HepG2 (cell line): ENCODE data around the gene AKR1C2. TPM values are rescaled to one million over a fixed set of nuclear protein-coding genes. Genes with fewer than 3 reads are reported as not detected.
A peak's percentile ranks its signal among the peaks of the same experiment; 100 is the strongest.

ENCODE experiments used
- AHR ChIP-seq: IDR thresholded peaks from 2 replicates; pipeline ENCODE4 v1.6.1; 2018; ENCODE audit warnings: missing genetic modification reagents, missing compliant biosample characterization
- HDAC1 ChIP-seq: sonication (generic); formaldehyde crosslinking; IDR thresholded peaks from 2 replicates; pipeline ENCODE4 v1.5.1; 2020; ENCODE audit warnings: mild to moderate bottlenecking, missing genetic modification reagents
- KDM6A ChIP-seq: IDR thresholded peaks from 2 replicates; pipeline ENCODE4 v1.6.1; 2016; ENCODE audit warnings: low read depth
- NR2F2 ChIP-seq: IDR thresholded peaks from 2 replicates; pipeline ENCODE4 v1.6.1; 2012; ENCODE audit warnings: low read depth, inconsistent platforms, borderline replicate concordance
- SOX5 ChIP-seq: IDR thresholded peaks from 2 replicates; pipeline ENCODE4 v1.6.1; 2016; ENCODE audit warnings: borderline replicate concordance
- TP53 ChIP-seq: sonication (generic); formaldehyde crosslinking; conservative IDR thresholded peaks from 2 replicates; pipeline ENCODE4 v1.4.0; 2020; ENCODE audit warnings: missing genetic modification reagents
- ZFP36L1 ChIP-seq: sonication (generic); formaldehyde crosslinking; IDR thresholded peaks from 2 replicates; pipeline ENCODE4 v1.8.0; 2022; ENCODE audit warnings: mild to moderate bottlenecking, missing genetic modification reagents, moderate library complexity
- ZNF274 ChIP-seq: sonication (generic); formaldehyde crosslinking; IDR thresholded peaks from 2 replicates; pipeline ENCODE4 v1.5.1; 2020; ENCODE audit warnings: mild to moderate bottlenecking, missing genetic modification reagents
- ZNF296 ChIP-seq: sonication (generic); formaldehyde crosslinking; conservative IDR thresholded peaks from 2 replicates; pipeline ENCODE4 v1.5.0; 2020; ENCODE audit warnings: mild to moderate bottlenecking, missing genetic modification reagents
- polyA plus RNA-seq, 8 experiments: library from polyadenylated mRNA; depleted of rRNA in 3 of 8; stranded (reverse) in 7 of 8; unstranded in 1 of 8; fragments of >200 nt; fragmentation: Illumina TruSeq in 4 of 8; extraction: Trizol in 4 of 8; gene quantifications; 2 replicates each; pipeline versions ENCODE4 v1.2.1 to v1.2.3, GENCODE V29; 2011 to 2016; ENCODE audit warnings: low read depth in 4 of 8, missing spikeins in 1 of 8, mixed read lengths in 1 of 8; ENCODE audit not compliant: insufficient read depth in 1 of 8
- total RNA-seq, 5 experiments: library from RNA; depleted of rRNA; stranded (reverse); fragments of >200 nt; fragmentation: Illumina TruSeq; extraction: Trizol; gene quantifications; 2 replicates each; pipeline ENCODE4 v1.2.3, GENCODE V29; 2016; ENCODE audit warnings: low read depth in 1 of 5
- TF ChIP-seq, protein P1 (sequence below): sonication (generic); formaldehyde crosslinking; IDR thresholded peaks from 2 replicates; pipeline ENCODE4 v1.5.1; 2020; ENCODE audit warnings: mild to moderate bottlenecking, missing genetic modification reagents
- TF ChIP-seq, protein P2 (sequence below): sonication (generic); formaldehyde crosslinking; IDR thresholded peaks from 2 replicates; pipeline ENCODE4 v1.4.0; 2020; ENCODE audit warnings: missing genetic modification reagents, borderline replicate concordance
- TF ChIP-seq, protein P3 (sequence below): IDR thresholded peaks from 2 replicates; pipeline ENCODE4 v1.6.1; 2016; ENCODE audit warnings: low read depth
- TF ChIP-seq, protein P4 (sequence below): sonication (generic); IDR thresholded peaks from 2 replicates; pipeline ENCODE4 v1.6.1; 2016; ENCODE audit warnings: low read depth, borderline replicate concordance
- TF ChIP-seq, protein P5 (sequence below): sonication (generic); formaldehyde crosslinking; IDR thresholded peaks from 2 replicates; pipeline ENCODE4 v1.9.0; 2022; ENCODE audit warnings: missing genetic modification reagents, mild to moderate bottlenecking, borderline replicate concordance
- TF ChIP-seq, protein P6 (sequence below): sonication (generic); formaldehyde crosslinking; IDR thresholded peaks from 2 replicates; pipeline ENCODE4 v1.8.0; 2022; ENCODE audit warnings: missing genetic modification reagents, low read depth, mild to moderate bottlenecking, borderline replicate concordance

Gene AKR1C2
- total and polyA plus RNA-seq, 2 of the 13 experiments (the other 11 are each of a cell fraction or from before 2014, with no cell fraction given) = 140 to 900 TPM

DNA sequence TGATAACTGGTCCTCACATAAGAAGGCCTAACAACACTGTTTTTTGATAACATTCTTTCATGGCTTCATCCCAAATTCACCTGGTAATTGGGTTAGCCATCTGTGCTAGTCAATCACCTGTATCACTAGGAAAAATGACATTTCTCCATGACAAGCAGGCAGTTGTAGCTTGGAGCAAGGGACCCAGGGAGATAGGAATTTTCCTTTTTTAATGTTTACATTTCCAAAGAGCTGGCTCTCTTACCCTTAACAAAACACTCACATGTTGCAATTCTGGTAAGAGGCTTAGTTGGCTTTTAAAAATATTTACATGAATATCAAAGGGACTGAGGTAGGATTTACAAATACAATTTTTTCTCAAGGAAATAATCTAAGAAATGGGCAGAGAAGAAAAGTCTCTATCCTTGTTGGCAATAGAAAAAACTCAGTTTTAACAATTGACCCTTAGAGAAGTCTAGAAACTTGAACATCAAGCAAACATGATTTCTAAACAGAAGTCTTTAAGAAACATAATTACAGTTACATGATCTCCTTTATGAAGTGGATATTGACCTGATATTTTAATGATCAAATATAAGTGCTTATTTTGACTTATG is 56.5 kb downstream of the AKR1C2 start (continued):
- TF ChIP-seq, protein P1, sequence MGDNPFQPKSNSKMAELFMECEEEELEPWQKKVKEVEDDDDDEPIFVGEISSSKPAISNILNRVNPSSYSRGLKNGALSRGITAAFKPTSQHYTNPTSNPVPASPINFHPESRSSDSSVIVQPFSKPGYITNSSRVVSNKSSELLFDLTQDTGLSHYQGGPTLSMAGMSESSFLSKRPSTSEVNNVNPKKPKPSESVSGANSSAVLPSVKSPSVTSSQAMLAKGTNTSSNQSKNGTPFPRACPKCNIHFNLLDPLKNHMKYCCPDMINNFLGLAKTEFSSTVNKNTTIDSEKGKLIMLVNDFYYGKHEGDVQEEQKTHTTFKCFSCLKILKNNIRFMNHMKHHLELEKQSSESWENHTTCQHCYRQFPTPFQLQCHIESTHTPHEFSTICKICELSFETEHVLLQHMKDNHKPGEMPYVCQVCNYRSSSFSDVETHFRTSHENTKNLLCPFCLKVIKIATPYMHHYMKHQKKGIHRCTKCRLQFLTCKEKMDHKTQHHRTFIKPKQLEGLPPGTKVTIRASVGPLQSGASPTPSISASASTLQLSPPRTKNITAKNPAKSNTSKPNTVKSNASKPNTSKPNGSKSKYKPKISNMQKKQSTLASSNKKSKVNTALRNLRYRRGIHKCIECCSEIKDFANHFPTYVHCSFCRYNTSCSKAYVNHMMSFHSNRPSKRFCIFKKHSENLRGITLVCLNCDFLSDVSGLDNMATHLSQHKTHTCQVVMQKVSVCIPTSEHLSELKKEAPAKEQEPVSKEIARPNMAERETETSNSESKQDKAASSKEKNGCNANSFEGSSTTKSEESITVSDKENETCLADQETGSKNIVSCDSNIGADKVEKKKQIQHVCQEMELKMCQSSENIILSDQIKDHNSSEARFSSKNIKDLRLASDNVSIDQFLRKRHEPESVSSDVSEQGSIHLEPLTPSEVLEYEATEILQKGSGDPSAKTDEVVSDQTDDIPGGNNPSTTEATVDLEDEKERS (CRISPR knock-in tag) = no peak
- TF ChIP-seq, protein P2, sequence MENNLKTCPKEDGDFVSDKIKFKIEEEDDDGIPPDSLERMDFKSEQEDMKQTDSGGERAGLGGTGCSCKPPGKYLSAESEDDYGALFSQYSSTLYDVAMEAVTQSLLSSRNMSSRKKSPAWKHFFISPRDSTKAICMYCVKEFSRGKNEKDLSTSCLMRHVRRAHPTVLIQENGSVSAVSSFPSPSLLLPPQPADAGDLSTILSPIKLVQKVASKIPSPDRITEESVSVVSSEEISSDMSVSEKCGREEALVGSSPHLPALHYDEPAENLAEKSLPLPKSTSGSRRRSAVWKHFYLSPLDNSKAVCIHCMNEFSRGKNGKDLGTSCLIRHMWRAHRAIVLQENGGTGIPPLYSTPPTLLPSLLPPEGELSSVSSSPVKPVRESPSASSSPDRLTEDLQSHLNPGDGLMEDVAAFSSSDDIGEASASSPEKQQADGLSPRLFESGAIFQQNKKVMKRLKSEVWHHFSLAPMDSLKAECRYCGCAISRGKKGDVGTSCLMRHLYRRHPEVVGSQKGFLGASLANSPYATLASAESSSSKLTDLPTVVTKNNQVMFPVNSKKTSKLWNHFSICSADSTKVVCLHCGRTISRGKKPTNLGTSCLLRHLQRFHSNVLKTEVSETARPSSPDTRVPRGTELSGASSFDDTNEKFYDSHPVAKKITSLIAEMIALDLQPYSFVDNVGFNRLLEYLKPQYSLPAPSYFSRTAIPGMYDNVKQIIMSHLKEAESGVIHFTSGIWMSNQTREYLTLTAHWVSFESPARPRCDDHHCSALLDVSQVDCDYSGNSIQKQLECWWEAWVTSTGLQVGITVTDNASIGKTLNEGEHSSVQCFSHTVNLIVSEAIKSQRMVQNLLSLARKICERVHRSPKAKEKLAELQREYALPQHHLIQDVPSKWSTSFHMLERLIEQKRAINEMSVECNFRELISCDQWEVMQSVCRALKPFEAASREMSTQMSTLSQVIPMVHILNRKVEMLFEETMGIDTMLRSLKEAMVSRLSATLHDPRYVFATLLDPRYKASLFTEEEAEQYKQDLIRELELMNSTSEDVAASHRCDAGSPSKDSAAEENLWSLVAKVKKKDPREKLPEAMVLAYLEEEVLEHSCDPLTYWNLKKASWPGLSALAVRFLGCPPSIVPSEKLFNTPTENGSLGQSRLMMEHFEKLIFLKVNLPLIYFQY (CRISPR knock-in tag) = no peak
- TF ChIP-seq, protein P3, sequence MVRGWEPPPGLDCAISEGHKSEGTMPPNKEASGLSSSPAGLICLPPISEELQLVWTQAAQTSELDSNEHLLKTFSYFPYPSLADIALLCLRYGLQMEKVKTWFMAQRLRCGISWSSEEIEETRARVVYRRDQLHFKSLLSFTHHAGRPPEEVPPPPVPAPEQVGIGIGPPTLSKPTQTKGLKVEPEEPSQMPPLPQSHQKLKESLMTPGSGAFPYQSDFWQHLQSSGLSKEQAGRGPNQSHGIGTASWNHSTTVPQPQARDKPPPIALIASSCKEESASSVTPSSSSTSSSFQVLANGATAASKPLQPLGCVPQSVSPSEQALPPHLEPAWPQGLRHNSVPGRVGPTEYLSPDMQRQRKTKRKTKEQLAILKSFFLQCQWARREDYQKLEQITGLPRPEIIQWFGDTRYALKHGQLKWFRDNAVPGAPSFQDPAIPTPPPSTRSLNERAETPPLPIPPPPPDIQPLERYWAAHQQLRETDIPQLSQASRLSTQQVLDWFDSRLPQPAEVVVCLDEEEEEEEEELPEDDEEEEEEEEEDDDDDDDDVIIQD = peak; percentile 46
- TF ChIP-seq AHR (CRISPR knock-in tag) (no peak), KDM6A (CRISPR knock-in tag) (0 out of 2 replicates have a peak, but pooled peaks have one; percentile 36), HDAC1 (CRISPR knock-in tag) (0 out of 2 replicates have a peak, but pooled peaks have one; percentile 64), ZNF296 (no peak), SOX5 (CRISPR knock-in tag) (peak; percentile 79; the same call in 1 of the 2 replicates), TP53 (CRISPR knock-in tag) (no peak), ZFP36L1 (CRISPR knock-in tag) (no peak), NR2F2 (0 out of 2 replicates have a peak, but pooled peaks have one; percentile 18), ZNF274 (CRISPR knock-in tag) (no peak)
- TF ChIP-seq, protein P4, sequence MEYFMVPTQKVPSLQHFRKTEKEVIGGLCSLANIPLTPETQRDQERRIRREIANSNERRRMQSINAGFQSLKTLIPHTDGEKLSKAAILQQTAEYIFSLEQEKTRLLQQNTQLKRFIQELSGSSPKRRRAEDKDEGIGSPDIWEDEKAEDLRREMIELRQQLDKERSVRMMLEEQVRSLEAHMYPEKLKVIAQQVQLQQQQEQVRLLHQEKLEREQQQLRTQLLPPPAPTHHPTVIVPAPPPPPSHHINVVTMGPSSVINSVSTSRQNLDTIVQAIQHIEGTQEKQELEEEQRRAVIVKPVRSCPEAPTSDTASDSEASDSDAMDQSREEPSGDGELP = peak; percentile 55; the same call in 1 of the 2 replicates
- TF ChIP-seq, protein P5, sequence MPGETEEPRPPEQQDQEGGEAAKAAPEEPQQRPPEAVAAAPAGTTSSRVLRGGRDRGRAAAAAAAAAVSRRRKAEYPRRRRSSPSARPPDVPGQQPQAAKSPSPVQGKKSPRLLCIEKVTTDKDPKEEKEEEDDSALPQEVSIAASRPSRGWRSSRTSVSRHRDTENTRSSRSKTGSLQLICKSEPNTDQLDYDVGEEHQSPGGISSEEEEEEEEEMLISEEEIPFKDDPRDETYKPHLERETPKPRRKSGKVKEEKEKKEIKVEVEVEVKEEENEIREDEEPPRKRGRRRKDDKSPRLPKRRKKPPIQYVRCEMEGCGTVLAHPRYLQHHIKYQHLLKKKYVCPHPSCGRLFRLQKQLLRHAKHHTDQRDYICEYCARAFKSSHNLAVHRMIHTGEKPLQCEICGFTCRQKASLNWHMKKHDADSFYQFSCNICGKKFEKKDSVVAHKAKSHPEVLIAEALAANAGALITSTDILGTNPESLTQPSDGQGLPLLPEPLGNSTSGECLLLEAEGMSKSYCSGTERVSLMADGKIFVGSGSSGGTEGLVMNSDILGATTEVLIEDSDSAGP (CRISPR knock-in tag) = no peak
- TF ChIP-seq, protein P6, sequence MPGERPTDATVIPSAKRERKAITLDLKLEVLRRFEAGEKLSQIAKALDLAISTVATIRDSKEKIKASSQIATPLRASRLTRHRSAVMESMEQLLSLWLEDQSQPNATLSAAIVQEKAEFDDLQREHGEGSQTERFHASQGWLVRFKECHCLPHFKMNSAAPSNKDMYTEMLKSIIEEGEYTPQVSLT (CRISPR knock-in tag) = no peak
